ENCODE results near the gene HGFAC. TPM values are rescaled to one million over a fixed set of nuclear protein-coding genes. Genes with fewer than 3 reads are reported as not detected.

Gene HGFAC
- total and polyA plus RNA-seq, 2 of the 13 experiments (the other 11 are each of a cell fraction or from before 2014, with no cell fraction given): 8.5 to 63.6 TPM

DNA sequence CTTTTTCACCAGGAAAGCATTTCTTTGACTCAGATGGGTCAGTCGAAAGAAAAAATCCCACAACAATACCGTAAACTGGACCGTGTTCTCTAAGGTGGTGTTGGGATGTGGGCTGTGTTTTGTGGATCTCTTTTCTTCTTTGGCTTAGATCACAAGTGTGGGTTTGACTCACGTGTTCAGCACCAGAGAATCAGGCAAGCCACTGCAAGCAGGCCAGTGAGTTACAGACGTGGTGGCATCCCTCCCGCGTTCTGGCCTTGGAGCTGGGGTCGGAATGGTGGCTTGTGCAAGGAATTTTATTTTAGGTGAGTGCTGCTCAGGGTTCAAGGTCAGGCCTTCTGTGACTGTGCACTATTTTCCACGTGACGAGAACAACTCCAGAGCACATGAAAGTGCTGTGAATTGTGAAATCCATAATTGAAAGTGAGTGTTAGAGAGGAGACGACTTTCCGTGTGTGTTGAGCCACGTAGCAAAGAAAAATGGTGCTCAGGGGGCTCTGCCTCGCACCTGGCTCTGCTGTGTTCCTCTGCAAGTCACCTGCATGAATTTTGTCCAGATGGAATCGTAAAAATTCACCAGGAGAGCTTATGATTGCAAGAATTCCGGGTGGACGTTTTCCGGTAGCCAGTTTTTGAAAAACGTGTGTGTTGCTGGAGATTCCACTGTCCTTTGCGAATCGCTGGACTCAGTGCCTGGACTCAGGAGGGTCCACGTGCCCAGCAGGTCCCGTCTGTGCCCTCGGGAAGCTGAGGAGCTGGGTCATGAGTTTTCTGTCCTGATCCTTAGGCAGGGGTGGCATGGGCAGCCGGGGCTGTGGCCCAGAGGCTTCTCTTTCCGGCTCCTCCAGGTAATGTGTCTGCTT, 33.6 kb upstream of the HGFAC start (continued):
- TF ChIP-seq, protein P1, sequence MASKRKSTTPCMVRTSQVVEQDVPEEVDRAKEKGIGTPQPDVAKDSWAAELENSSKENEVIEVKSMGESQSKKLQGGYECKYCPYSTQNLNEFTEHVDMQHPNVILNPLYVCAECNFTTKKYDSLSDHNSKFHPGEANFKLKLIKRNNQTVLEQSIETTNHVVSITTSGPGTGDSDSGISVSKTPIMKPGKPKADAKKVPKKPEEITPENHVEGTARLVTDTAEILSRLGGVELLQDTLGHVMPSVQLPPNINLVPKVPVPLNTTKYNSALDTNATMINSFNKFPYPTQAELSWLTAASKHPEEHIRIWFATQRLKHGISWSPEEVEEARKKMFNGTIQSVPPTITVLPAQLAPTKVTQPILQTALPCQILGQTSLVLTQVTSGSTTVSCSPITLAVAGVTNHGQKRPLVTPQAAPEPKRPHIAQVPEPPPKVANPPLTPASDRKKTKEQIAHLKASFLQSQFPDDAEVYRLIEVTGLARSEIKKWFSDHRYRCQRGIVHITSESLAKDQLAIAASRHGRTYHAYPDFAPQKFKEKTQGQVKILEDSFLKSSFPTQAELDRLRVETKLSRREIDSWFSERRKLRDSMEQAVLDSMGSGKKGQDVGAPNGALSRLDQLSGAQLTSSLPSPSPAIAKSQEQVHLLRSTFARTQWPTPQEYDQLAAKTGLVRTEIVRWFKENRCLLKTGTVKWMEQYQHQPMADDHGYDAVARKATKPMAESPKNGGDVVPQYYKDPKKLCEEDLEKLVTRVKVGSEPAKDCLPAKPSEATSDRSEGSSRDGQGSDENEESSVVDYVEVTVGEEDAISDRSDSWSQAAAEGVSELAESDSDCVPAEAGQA (IDR thresholded peaks at IDR 0.05; ENCODE audit: low read depth): 0 out of 2 replicates have a peak, but pooled peaks have one; percentile 63
- TF ChIP-seq, protein P1 (CRISPR knock-in tag; IDR thresholded peaks at IDR 0.05; ENCODE audit: borderline replicate concordance): no peak
- TF ChIP-seq KMT2B (CRISPR knock-in tag; IDR thresholded peaks at IDR 0.05): no peak
- TF ChIP-seq ZFAT (CRISPR knock-in tag; conservative IDR thresholded peaks at IDR 0.05): no peak
- TF ChIP-seq, protein P2, sequence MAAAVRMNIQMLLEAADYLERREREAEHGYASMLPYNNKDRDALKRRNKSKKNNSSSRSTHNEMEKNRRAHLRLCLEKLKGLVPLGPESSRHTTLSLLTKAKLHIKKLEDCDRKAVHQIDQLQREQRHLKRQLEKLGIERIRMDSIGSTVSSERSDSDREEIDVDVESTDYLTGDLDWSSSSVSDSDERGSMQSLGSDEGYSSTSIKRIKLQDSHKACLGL (CRISPR knock-in tag; IDR thresholded peaks at IDR 0.05): 0 out of 2 replicates have a peak, but pooled peaks have one; percentile 54
- 0 out of 2 replicates have a peak, but pooled peaks have one; percentile 19 for TF ChIP-seq ZNF761 (CRISPR knock-in tag; conservative IDR thresholded peaks at IDR 0.05)
- no peak; the same call in 1 of the 2 replicates for TF ChIP-seq DNMT3B (CRISPR knock-in tag; conservative IDR thresholded peaks at IDR 0.05)
- peak; percentile 37; the same call in 1 of the 2 replicates for TF ChIP-seq ZNF644 (CRISPR knock-in tag; IDR thresholded peaks at IDR 0.05; ENCODE audit: low read depth)
- TF ChIP-seq, protein P3, sequence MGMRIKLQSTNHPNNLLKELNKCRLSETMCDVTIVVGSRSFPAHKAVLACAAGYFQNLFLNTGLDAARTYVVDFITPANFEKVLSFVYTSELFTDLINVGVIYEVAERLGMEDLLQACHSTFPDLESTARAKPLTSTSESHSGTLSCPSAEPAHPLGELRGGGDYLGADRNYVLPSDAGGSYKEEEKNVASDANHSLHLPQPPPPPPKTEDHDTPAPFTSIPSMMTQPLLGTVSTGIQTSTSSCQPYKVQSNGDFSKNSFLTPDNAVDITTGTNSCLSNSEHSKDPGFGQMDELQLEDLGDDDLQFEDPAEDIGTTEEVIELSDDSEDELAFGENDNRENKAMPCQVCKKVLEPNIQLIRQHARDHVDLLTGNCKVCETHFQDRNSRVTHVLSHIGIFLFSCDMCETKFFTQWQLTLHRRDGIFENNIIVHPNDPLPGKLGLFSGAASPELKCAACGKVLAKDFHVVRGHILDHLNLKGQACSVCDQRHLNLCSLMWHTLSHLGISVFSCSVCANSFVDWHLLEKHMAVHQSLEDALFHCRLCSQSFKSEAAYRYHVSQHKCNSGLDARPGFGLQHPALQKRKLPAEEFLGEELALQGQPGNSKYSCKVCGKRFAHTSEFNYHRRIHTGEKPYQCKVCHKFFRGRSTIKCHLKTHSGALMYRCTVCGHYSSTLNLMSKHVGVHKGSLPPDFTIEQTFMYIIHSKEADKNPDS (CRISPR knock-in tag; IDR thresholded peaks at IDR 0.05): no peak
- no peak for TF ChIP-seq EEA1 (CRISPR knock-in tag; IDR thresholded peaks at IDR 0.05; ENCODE audit: borderline replicate concordance)
- TF ChIP-seq RFX3 (CRISPR knock-in tag; IDR thresholded peaks at IDR 0.05): no peak
- TF ChIP-seq, protein P4, sequence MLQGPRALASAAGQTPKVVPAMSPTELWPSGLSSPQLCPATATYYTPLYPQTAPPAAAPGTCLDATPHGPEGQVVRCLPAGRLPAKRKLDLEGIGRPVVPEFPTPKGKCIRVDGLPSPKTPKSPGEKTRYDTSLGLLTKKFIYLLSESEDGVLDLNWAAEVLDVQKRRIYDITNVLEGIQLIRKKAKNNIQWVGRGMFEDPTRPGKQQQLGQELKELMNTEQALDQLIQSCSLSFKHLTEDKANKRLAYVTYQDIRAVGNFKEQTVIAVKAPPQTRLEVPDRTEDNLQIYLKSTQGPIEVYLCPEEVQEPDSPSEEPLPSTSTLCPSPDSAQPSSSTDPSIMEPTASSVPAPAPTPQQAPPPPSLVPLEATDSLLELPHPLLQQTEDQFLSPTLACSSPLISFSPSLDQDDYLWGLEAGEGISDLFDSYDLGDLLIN (CRISPR knock-in tag; IDR thresholded peaks at IDR 0.05; ENCODE audit: borderline replicate concordance): no peak
- TF ChIP-seq ZSCAN9 (CRISPR knock-in tag; IDR thresholded peaks at IDR 0.05; ENCODE audit: borderline replicate concordance): peak; percentile 88; the same call in 1 of the 2 replicates
- peak; percentile 80 for TF ChIP-seq IRF2 (CRISPR knock-in tag; IDR thresholded peaks at IDR 0.05)
- TF ChIP-seq, protein P5, sequence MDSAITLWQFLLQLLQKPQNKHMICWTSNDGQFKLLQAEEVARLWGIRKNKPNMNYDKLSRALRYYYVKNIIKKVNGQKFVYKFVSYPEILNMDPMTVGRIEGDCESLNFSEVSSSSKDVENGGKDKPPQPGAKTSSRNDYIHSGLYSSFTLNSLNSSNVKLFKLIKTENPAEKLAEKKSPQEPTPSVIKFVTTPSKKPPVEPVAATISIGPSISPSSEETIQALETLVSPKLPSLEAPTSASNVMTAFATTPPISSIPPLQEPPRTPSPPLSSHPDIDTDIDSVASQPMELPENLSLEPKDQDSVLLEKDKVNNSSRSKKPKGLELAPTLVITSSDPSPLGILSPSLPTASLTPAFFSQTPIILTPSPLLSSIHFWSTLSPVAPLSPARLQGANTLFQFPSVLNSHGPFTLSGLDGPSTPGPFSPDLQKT (CRISPR knock-in tag; IDR thresholded peaks at IDR 0.05; ENCODE audit: borderline replicate concordance): no peak
- no peak; the same call in 1 of the 2 replicates for TF ChIP-seq CBFB (CRISPR knock-in tag; IDR thresholded peaks at IDR 0.05)
- 0 out of 2 replicates have a peak, but pooled peaks have one; percentile 56 for TF ChIP-seq KLF11 (CRISPR knock-in tag; IDR thresholded peaks at IDR 0.05)
- no peak for TF ChIP-seq GTF3A (CRISPR knock-in tag; conservative IDR thresholded peaks at IDR 0.05)
- TF ChIP-seq SAP130 (CRISPR knock-in tag; IDR thresholded peaks at IDR 0.05; ENCODE audit: low read depth): peak; percentile 61

Data from HepG2 (cell line).